Mesendoderm (in vitro differentiated cells): ENCODE data around the gene MROH7.

ENCODE experiments used
- DNase-seq: peaks from one replicate; pipeline ENCODE4 v3.0.0; 2013
- H2AK5ac ChIP-seq: 2 replicates; pipeline ENCODE4 v1.6.1; 2013; ENCODE audit warnings: low read length, inconsistent platforms
- H2BK120ac ChIP-seq: 2 replicates; pipeline ENCODE4 v1.6.1; 2013; ENCODE audit warnings: low read depth, mild to moderate bottlenecking, low read length, moderate library complexity, mixed read lengths
- H2BK15ac ChIP-seq: replicated peaks from 2 replicates; pipeline ENCODE4 v1.6.1; 2013; ENCODE audit warnings: low read depth, mild to moderate bottlenecking, moderate library complexity
- H2BK5ac ChIP-seq: 2 replicates; pipeline ENCODE4 v1.6.1; 2013; ENCODE audit warnings: low read length, inconsistent platforms
- H3K18ac ChIP-seq: 2 replicates; pipeline ENCODE4 v1.6.1; 2013; ENCODE audit warnings: mild to moderate bottlenecking, low read length, mixed read lengths
- H3K23ac ChIP-seq: one replicate; pipeline ENCODE4 v1.6.1; 2013; ENCODE audit warnings: low read length
- H3K27ac ChIP-seq: 2 replicates; pipeline ENCODE4 v1.5.1; 2013; ENCODE audit warnings: low read depth, mild to moderate bottlenecking, inconsistent platforms, low read length, moderate library complexity
- H3K27me3 ChIP-seq: 2 replicates; pipeline ENCODE4 v1.6.1; 2013; ENCODE audit warnings: low read length, control low read depth, mild to moderate bottlenecking, inconsistent platforms; ENCODE audit not compliant: insufficient read depth, poor library complexity
- H3K36me3 ChIP-seq: 2 replicates; pipeline ENCODE4 v1.6.1; 2013; ENCODE audit warnings: low read length, inconsistent platforms; ENCODE audit not compliant: control insufficient read depth, insufficient read depth
- H3K4ac ChIP-seq: one replicate; pipeline ENCODE4 v1.6.1; 2013; ENCODE audit warnings: low read depth, mild to moderate bottlenecking, low read length, moderate library complexity
- H3K4me1 ChIP-seq: 2 replicates; pipeline ENCODE4 v1.6.1; 2013; ENCODE audit warnings: low read depth, low read length, inconsistent platforms; ENCODE audit not compliant: control insufficient read depth
- H3K4me2 ChIP-seq: 2 replicates; pipeline ENCODE4 v1.6.1; 2013; ENCODE audit warnings: low read length
- H3K4me3 ChIP-seq: 2 replicates; pipeline ENCODE4 v1.5.1; 2013; ENCODE audit warnings: mild to moderate bottlenecking, low read length
- H3K56ac ChIP-seq: one replicate; pipeline ENCODE4 v1.6.1; 2013; ENCODE audit warnings: low read length
- H3K79me1 ChIP-seq: 2 replicates; pipeline ENCODE4 v1.6.1; 2013; ENCODE audit warnings: low read length, inconsistent platforms
- H3K79me2 ChIP-seq: 2 replicates; pipeline ENCODE4 v1.6.1; 2013; ENCODE audit warnings: mild to moderate bottlenecking, low read length; ENCODE audit not compliant: control insufficient read depth, insufficient read depth
- H3K9ac ChIP-seq: 2 replicates; pipeline ENCODE4 v1.6.1; 2013; ENCODE audit warnings: low read length, inconsistent platforms
- H4K5ac ChIP-seq: one replicate; pipeline ENCODE4 v1.6.1; 2013; ENCODE audit warnings: low read length
- H4K8ac ChIP-seq: one replicate; pipeline ENCODE4 v1.6.1; 2013; ENCODE audit warnings: low read depth, mild to moderate bottlenecking, control low read depth, low read length, moderate library complexity
- WGBS: extraction: QIAGEN DNeasy Blood & Tissue Kit; methylation state at CpG from one replicate; pipeline ENCODE4 v1.1.7; 2013; ENCODE audit warnings: low lambda C conversion rate, missing lambda C conversion rate; ENCODE audit not compliant: insufficient coverage; ENCODE audit errors: extremely low coverage; 5-methylcytosine and 5-hydroxymethylcytosine counted together

The MROH7 gene

DNA sequence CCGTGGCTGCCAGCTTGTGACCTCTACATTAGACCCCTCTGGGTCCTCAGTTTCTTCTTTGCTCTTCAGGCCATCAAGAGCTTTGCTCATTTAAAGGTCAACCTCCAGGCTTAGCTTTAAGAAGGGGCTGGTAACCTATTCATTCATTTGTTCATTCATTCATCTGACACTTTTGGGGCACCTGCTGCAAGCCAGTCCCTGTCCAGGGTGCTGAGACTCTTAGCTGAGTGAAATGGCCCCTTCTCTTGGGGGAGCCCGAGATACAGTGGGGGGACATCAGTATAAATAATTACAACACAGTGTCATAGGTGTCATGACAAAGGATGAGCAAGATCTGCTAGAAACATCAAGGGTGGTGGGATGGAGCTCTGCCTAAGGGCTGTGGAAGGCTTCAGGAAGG is 63.6 kb downstream of the MROH7 start:
- Histone ChIP-seq H4K8ac (no peak overlapping the region), H2BK5ac (no peak overlapping the region), H3K4me2 (no peak overlapping the region), H3K23ac (no peak overlapping the region), H4K5ac (no peak overlapping the region), H3K56ac (no peak overlapping the region), H3K4me3 (no peak overlapping the region), H3K79me1 (no peaks in the 10 kb centered on the region), H3K4me1 (no peaks in the 10 kb centered on the region), H3K18ac (no peak overlapping the region), H3K4ac (no peak overlapping the region), H3K9ac (no peak overlapping the region), H2BK15ac (no peak overlapping the region), H2AK5ac (no peak overlapping the region), H2BK120ac (no peak overlapping the region), H3K36me3 (no peaks in the 10 kb centered on the region), H3K27ac (no peak overlapping the region), H3K79me2 (no peaks in the 10 kb centered on the region), H3K27me3 (no peaks in the 10 kb centered on the region)
- DNase-seq: no peak
- no CpG with 5 or more reads among the region's 2 CpGs for WGBS

DNA sequence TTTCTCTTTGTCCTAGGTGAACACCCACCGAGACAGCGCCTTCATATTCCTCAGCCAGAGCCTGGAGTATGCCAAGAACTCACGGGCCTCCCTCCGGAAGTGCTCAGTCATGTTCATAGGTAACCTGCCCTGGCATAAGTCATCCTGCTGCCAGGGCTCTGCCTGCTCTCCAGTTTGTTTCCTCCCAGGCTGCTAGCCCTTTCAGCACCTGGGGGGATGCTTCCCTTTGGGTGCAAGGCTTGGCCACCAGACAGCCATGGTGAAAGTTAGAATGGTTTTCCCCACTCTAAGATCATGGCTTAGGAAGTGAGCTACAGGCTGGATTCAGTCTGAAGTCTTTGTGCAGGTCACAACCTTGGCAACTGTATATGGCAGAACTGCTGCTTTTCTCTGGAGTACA is 64.8 kb downstream of the MROH7 start:
- no peak overlapping the region for H3K4me3 ChIP-seq
- no peaks in the 10 kb centered on the region for H3K79me1 ChIP-seq
- no peaks in the 10 kb centered on the region for H3K79me2 ChIP-seq
- H4K8ac ChIP-seq: no peak overlapping the region
- H3K4me1 ChIP-seq: no peaks in the 10 kb centered on the region
- no peak overlapping the region for H3K56ac ChIP-seq
- no peak overlapping the region for H3K27ac ChIP-seq
- H2AK5ac ChIP-seq: no peak overlapping the region
- H3K4ac ChIP-seq: no peak overlapping the region
- H3K27me3 ChIP-seq: no peaks in the 10 kb centered on the region
- H3K36me3 ChIP-seq: no peaks in the 10 kb centered on the region
- no peak overlapping the region for H2BK120ac ChIP-seq
- WGBS: no CpG with 5 or more reads among the region's 4 CpGs
- no peak overlapping the region for H3K18ac ChIP-seq
- no peak overlapping the region for H2BK15ac ChIP-seq
- H3K4me2 ChIP-seq: no peak overlapping the region
- H4K5ac ChIP-seq: no peak overlapping the region
- DNase-seq: no peak
- no peak overlapping the region for H3K9ac ChIP-seq
- no peak overlapping the region for H2BK5ac ChIP-seq
- H3K23ac ChIP-seq: no peak overlapping the region

DNA sequence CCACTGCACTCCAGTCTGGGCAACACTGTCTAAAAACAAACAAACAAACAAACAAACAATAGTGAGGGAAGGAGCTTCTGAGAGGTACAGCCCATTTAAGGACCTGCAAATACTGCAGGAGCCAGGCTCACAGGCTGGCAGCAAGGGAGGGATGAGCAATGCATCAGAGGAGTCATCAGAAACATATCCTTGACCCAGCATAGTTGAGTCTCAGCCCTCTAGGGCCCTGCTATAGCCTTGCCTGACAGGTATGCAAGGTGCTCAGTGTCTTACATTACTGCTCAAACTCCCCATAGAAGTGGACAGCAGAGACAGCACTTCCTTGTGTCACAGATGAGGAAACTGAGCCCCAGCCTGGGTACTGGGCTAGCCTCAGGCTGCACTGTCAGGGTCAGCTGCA is 66.8 kb downstream of the MROH7 start:
- Histone ChIP-seq H3K23ac (no peak overlapping the region), H4K8ac (no peak overlapping the region), H3K4me1 (no peaks in the 10 kb centered on the region), H3K4ac (no peak overlapping the region), H4K5ac (no peak overlapping the region), H2BK5ac (no peak overlapping the region), H3K4me2 (no peak overlapping the region), H3K27ac (no peak overlapping the region), H3K79me2 (no peaks in the 10 kb centered on the region), H2BK120ac (no peak overlapping the region), H3K18ac (no peak overlapping the region), H3K27me3 (no peaks in the 10 kb centered on the region), H3K79me1 (no peaks in the 10 kb centered on the region), H3K9ac (no peak overlapping the region), H3K56ac (no peak overlapping the region), H2AK5ac (no peak overlapping the region), H2BK15ac (no peak overlapping the region), H3K36me3 (no peaks in the 10 kb centered on the region), H3K4me3 (no peak overlapping the region)
- no peak for DNase-seq

DNA sequence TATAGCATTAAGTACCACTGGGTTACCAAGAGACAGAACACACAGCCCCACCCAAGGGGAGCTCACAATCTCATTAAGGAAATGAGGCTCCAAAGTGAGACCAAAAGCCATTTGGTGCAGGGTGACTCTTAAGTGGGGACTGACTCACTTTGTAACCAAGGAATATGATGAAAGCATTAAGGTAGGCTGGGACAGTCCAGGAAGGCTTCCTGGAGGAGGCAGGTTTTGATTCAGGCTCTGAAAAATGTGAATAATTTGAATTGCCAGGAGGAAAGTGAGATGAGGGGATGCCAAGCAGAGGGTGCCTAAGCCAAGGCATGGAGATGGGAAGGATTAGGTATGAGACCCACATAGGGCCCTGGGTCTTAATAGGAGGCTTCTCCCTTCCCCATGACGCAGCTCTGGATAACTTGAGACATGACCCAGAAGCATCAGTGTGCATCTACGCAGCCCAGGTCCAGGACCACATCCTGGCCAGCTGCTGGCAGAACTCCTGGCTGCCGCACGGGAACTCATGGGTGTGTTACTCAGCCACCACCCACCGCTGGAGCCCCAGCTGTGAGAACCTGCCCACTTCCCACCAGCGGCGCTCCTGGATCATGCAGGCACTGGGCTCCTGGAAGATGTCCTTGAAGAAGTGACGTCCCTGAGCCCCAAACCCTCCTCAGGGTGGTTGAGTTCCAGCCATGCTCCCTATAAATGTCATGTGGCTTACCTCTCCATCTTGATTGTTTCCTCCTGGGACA is 68.1 kb downstream of the MROH7 start:
- H2BK5ac ChIP-seq: no peak overlapping the region
- H4K8ac ChIP-seq: no peak overlapping the region
- H3K27me3 ChIP-seq: no peaks in the 10 kb centered on the region
- H3K27ac ChIP-seq: no peak overlapping the region
- DNase-seq: peak; percentile 32
- H3K79me2 ChIP-seq: no peaks in the 10 kb centered on the region
- H3K9ac ChIP-seq: no peak overlapping the region
- no peak overlapping the region for H3K4ac ChIP-seq
- H3K23ac ChIP-seq: no peak overlapping the region
- no peak overlapping the region for H3K18ac ChIP-seq
- no peak overlapping the region for H2AK5ac ChIP-seq
- H3K79me1 ChIP-seq: no peaks in the 10 kb centered on the region
- no peak overlapping the region for H3K56ac ChIP-seq
- H3K4me2 ChIP-seq: no peak overlapping the region
- no peak overlapping the region for H2BK15ac ChIP-seq
- H2BK120ac ChIP-seq: no peak overlapping the region
- H3K36me3 ChIP-seq: no peaks in the 10 kb centered on the region
- H4K5ac ChIP-seq: no peak overlapping the region
- WGBS: no CpG with 5 or more reads among the region's 8 CpGs
- H3K4me3 ChIP-seq: no peak overlapping the region
- no peaks in the 10 kb centered on the region for H3K4me1 ChIP-seq

DNA sequence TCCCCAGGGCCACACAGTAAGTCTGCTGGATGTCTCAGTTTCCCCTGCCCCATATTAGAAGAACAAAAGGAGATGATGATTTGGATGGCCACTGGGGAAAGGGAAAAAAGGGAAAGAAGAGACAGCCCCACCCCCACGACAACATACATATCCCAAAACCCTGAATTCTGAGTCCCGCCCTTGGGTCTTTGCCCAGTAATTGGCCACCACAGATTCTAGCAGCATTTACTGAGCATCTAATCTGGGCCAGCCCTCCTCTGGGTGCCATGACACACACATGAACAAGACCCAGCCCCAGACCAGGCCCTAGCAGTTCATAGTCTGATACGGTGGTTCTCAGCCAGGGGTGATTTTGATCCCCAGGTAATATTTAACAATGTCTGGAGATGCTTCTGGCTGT is 68.8 kb downstream of the MROH7 start:
- no peak overlapping the region for H2BK120ac ChIP-seq
- no peaks in the 10 kb centered on the region for H3K79me2 ChIP-seq
- H3K79me1 ChIP-seq: no peaks in the 10 kb centered on the region
- no peak overlapping the region for H2BK15ac ChIP-seq
- no peak overlapping the region for H4K5ac ChIP-seq
- no peaks in the 10 kb centered on the region for H3K27me3 ChIP-seq
- H3K4me3 ChIP-seq: no peak overlapping the region
- H3K56ac ChIP-seq: no peak overlapping the region
- H3K4me1 ChIP-seq: no peaks in the 10 kb centered on the region
- H2AK5ac ChIP-seq: no peak overlapping the region
- H3K18ac ChIP-seq: no peak overlapping the region
- H3K9ac ChIP-seq: no peak overlapping the region
- H4K8ac ChIP-seq: no peak overlapping the region
- no peak overlapping the region for H3K4me2 ChIP-seq
- no peak overlapping the region for H3K4ac ChIP-seq
- H2BK5ac ChIP-seq: no peak overlapping the region
- DNase-seq: no peak
- no CpG with 5 or more reads among the region's 3 CpGs for WGBS
- H3K36me3 ChIP-seq: no peaks in the 10 kb centered on the region
- H3K27ac ChIP-seq: no peak overlapping the region
- H3K23ac ChIP-seq: no peak overlapping the region

DNA sequence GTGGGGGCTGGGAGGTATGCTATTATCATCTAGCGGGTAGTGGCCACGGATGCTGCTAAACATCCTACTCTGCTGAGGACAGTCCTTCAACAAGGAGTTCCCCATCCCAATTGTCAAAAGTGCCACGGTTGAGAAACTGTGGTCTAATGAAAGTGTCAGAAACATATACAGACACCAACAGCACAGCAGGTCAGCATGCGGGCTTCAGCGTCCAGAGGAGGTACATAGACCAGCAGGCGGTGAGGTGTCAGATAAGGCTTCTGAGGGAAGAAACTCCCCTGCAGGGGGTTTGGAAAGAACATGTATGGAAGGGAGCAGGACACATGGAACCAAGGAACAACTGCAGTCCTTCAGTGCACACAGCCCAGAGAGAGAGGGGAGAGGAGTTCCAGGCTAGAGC is 69.3 kb downstream of the MROH7 start:
- Histone ChIP-seq H2AK5ac (no peak overlapping the region), H4K5ac (no peak overlapping the region), H3K4me2 (no peak overlapping the region), H2BK15ac (no peak overlapping the region), H3K27me3 (no peaks in the 10 kb centered on the region), H3K4ac (no peak overlapping the region), H3K79me1 (no peaks in the 10 kb centered on the region), H3K23ac (no peak overlapping the region), H3K56ac (no peak overlapping the region), H3K27ac (no peak overlapping the region), H3K36me3 (no peaks in the 10 kb centered on the region), H3K79me2 (no peaks in the 10 kb centered on the region), H4K8ac (no peak overlapping the region), H3K4me1 (no peaks in the 10 kb centered on the region), H3K4me3 (no peak overlapping the region), H3K9ac (no peak overlapping the region), H2BK120ac (no peak overlapping the region), H3K18ac (no peak overlapping the region), H2BK5ac (no peak overlapping the region)
- peak; percentile 25 for DNase-seq
- WGBS: no CpG with 5 or more reads among the region's 6 CpGs
